ENCODE data around the gene THTPA. TPM values are rescaled to one million over a fixed set of nuclear protein-coding genes. Genes with fewer than 3 reads are reported as not detected.
"Not testable (repeated sequence)": the region's sequence is repeated elsewhere in the genome, so short reads cannot be mapped to it uniquely, and the experiment has no call there.

THTPA gene
- polyA plus RNA-seq, 1 donor from 2014 or later: 18.1 TPM

GRCh38 chr14:23577710-23578392, 21.8 kb downstream of the THTPA start:
- H3K9me3 Mint-ChIP-seq: no peaks in the 10 kb centered on the region
- H3K4me3 Mint-ChIP-seq: peak overlapping the region in 1 of 4 donors; percentile 23
- H3K27me3 Mint-ChIP-seq: peaks cover 22% of the 10 kb centered on the region
- peaks cover 1% of the 10 kb centered on the region for H3K36me3 Mint-ChIP-seq
- H3K4me1 Mint-ChIP-seq: peaks cover 0 to 3% (median 0%) of the 10 kb centered on the region in 3 donors
- H3K27ac Mint-ChIP-seq: no peak overlapping the region

GRCh38 chr14:23578560-23579310, 22.7 kb downstream of the THTPA start, which contains the start of gene JPH4:
TSS of gene JPH4 (minus strand) at chr14:23578790. CDS start at chr14:23577453, 1,337 bp downstream.
- peak within 1 kb of the TSS in 2 of 4 donors; percentile 33 to 78 for H3K4me3 Mint-ChIP-seq
- H3K27me3 Mint-ChIP-seq: peaks cover 22% of the 10 kb centered on the region
- H3K27ac Mint-ChIP-seq: peak within 1 kb of the TSS in 1 of 3 donors; percentile 35

GRCh38 chr14:23579311-23579630, 23.2 kb downstream of the THTPA start:
- H3K36me3 Mint-ChIP-seq: peaks cover 1% of the 10 kb centered on the region
- no peak overlapping the region for H3K4me3 Mint-ChIP-seq
- peaks cover 0 to 3% (median 0%) of the 10 kb centered on the region in 3 donors for H3K4me1 Mint-ChIP-seq
- no peak overlapping the region for H3K27ac Mint-ChIP-seq
- peaks cover 22% of the 10 kb centered on the region for H3K27me3 Mint-ChIP-seq
- H3K9me3 Mint-ChIP-seq: no peaks in the 10 kb centered on the region

More at GRCh38 chr14:23578560-23579310, 22.7 kb downstream of the THTPA start, which contains the start of gene JPH4:
- no peaks in the 10 kb centered on the region for H3K9me3 Mint-ChIP-seq
- peaks cover 1% of the 10 kb centered on the region for H3K36me3 Mint-ChIP-seq
- peaks cover 0 to 3% (median 0%) of the 10 kb centered on the region in 3 donors for H3K4me1 Mint-ChIP-seq

GRCh38 chr14:23579739-23580138, 23.7 kb downstream of the THTPA start:
- Mint-ChIP-seq H3K36me3 (peaks cover 1% of the 10 kb centered on the region), H3K9me3 (no peaks in the 10 kb centered on the region), H3K4me3 (no peak overlapping the region), H3K27ac (no peak overlapping the region), H3K27me3 (peaks cover 22% of the 10 kb centered on the region), H3K4me1 (peaks cover 0 to 3% (median 0%) of the 10 kb centered on the region in 3 donors)

- Mint-ChIP-seq H3K27me3 (peaks cover 20% of the 10 kb centered on the region), H3K9me3 (no peaks in the 10 kb centered on the region)
Observed at GRCh38 chr14:23580152-23580926, 24.3 kb downstream of the THTPA start.

GRCh38 chr14:23580948-23581281, 24.8 kb downstream of the THTPA start:
- no peak overlapping the region for H3K4me3 Mint-ChIP-seq
- peaks cover 1% of the 10 kb centered on the region for H3K36me3 Mint-ChIP-seq
- peaks cover 0 to 2% (median 0%) of the 10 kb centered on the region in 3 donors for H3K4me1 Mint-ChIP-seq
- no peak overlapping the region for H3K27ac Mint-ChIP-seq
- H3K27me3 Mint-ChIP-seq: peaks cover 18% of the 10 kb centered on the region
- no peaks in the 10 kb centered on the region for H3K9me3 Mint-ChIP-seq

More at GRCh38 chr14:23580152-23580926, 24.3 kb downstream of the THTPA start:
- no peak overlapping the region for H3K27ac Mint-ChIP-seq
- H3K4me3 Mint-ChIP-seq: no peak overlapping the region
- H3K4me1 Mint-ChIP-seq: peaks cover 0 to 2% (median 0%) of the 10 kb centered on the region in 3 donors
- peaks cover 1% of the 10 kb centered on the region for H3K36me3 Mint-ChIP-seq

GRCh38 chr14:23582906-23583760, 27.1 kb downstream of the THTPA start:
- H3K4me1 Mint-ChIP-seq: no peaks in the 10 kb centered on the region
- no peaks in the 10 kb centered on the region for H3K36me3 Mint-ChIP-seq
- peaks cover 11% of the 10 kb centered on the region for H3K27me3 Mint-ChIP-seq
- no peaks in the 10 kb centered on the region for H3K9me3 Mint-ChIP-seq
- H3K27ac Mint-ChIP-seq: no peak overlapping the region
- no peak overlapping the region for H3K4me3 Mint-ChIP-seq

- H3K27me3 Mint-ChIP-seq: peaks cover 11% of the 10 kb centered on the region
- H3K9me3 Mint-ChIP-seq, H3K27ac Mint-ChIP-seq, H3K4me1 Mint-ChIP-seq, H3K36me3 Mint-ChIP-seq, H3K4me3 Mint-ChIP-seq: not testable (repeated sequence)
Observed at GRCh38 chr14:23583761-23584526, 27.9 kb downstream of the THTPA start.

- H3K36me3 Mint-ChIP-seq, H3K4me1 Mint-ChIP-seq, H3K4me3 Mint-ChIP-seq, H3K27me3 Mint-ChIP-seq, H3K27ac Mint-ChIP-seq, H3K9me3 Mint-ChIP-seq: not testable (repeated sequence)
Observed at GRCh38 chr14:23584527-23585203, 28.6 kb downstream of the THTPA start.

- Mint-ChIP-seq H3K9me3 (no peaks in the 10 kb centered on the region), H3K27ac (no peak overlapping the region), H3K4me1 (peaks cover 0 to 4% (median 0%) of the 10 kb centered on the region in 3 donors), H3K4me3 (no peak overlapping the region), H3K27me3 (no peaks in the 10 kb centered on the region), H3K36me3 (no peaks in the 10 kb centered on the region)
Observed at GRCh38 chr14:23588884-23589598, 33.0 kb downstream of the THTPA start.

GRCh38 chr14:23589606-23590005, 33.5 kb downstream of the THTPA start:
- Mint-ChIP-seq H3K36me3 (no peaks in the 10 kb centered on the region), H3K4me3 (no peak overlapping the region), H3K4me1 (peaks cover 0 to 4% (median 0%) of the 10 kb centered on the region in 3 donors), H3K9me3 (no peaks in the 10 kb centered on the region), H3K27ac (no peak overlapping the region), H3K27me3 (no peaks in the 10 kb centered on the region)

- Mint-ChIP-seq H3K4me1 (peaks cover 0 to 4% (median 0%) of the 10 kb centered on the region in 3 donors), H3K36me3 (no peaks in the 10 kb centered on the region), H3K9me3 (no peaks in the 10 kb centered on the region), H3K4me3 (no peak overlapping the region), H3K27me3 (no peaks in the 10 kb centered on the region), H3K27ac (no peak overlapping the region)
Observed at GRCh38 chr14:23590198-23590597, 34.1 kb downstream of the THTPA start.

GRCh38 chr14:23594191-23594590, 38.1 kb downstream of the THTPA start:
- not testable (repeated sequence) for H3K4me1 Mint-ChIP-seq, H3K4me3 Mint-ChIP-seq, H3K27ac Mint-ChIP-seq, H3K36me3 Mint-ChIP-seq, H3K27me3 Mint-ChIP-seq, H3K9me3 Mint-ChIP-seq

Data from IgD-negative memory B cell (primary cell).